Immature natural killer cell (primary cell): ENCODE data around the gene MIPOL1. TPM values are rescaled to one million over a fixed set of nuclear protein-coding genes. Genes with fewer than 3 reads are reported as not detected.
"Not testable (repeated sequence)": the region's sequence is repeated elsewhere in the genome, so short reads cannot be mapped to it uniquely, and the experiment has no call there.

Experiments used
- DNase-seq, 3 donors: peaks; one replicate each; pipeline ENCODE4 v3.0.0; 2022; ENCODE audit warnings: mixed read lengths in 1 of 3
- H3K27ac Mint-ChIP-seq, 6 donors: one replicate each; pipeline ENCODE4 v1.8.0; 2020; ENCODE audit warnings: mixed read lengths in 6 of 6, mild to moderate bottlenecking in 5 of 6, inconsistent platforms in 4 of 6, moderate library complexity in 3 of 6
- H3K27me3 Mint-ChIP-seq, 3 donors: one replicate each; pipeline ENCODE4 v1.8.0; 2020 to 2021; ENCODE audit warnings: low read depth in 3 of 3, mild to moderate bottlenecking in 3 of 3, mixed read lengths in 3 of 3, moderate library complexity in 3 of 3, inconsistent platforms in 1 of 3
- H3K36me3 Mint-ChIP-seq, 3 donors: one replicate each; pipeline ENCODE4 v1.8.0; 2020; ENCODE audit warnings: mixed read lengths in 3 of 3, inconsistent platforms in 2 of 3, mild to moderate bottlenecking in 2 of 3
- H3K4me1 Mint-ChIP-seq, 2 donors: one replicate each; pipeline ENCODE4 v1.8.0; 2020; ENCODE audit warnings: inconsistent platforms in 2 of 2, mild to moderate bottlenecking in 2 of 2, mixed read lengths in 2 of 2, moderate library complexity in 1 of 2
- H3K4me3 Mint-ChIP-seq, 5 donors: one replicate each; pipeline ENCODE4 v1.8.0; 2020; ENCODE audit warnings: mild to moderate bottlenecking in 5 of 5, mixed read lengths in 5 of 5, inconsistent platforms in 3 of 5, moderate library complexity in 3 of 5
- H3K9me3 Mint-ChIP-seq, 6 donors: one replicate each; pipeline ENCODE4 v1.8.0; 2020; ENCODE audit warnings: mild to moderate bottlenecking in 6 of 6, mixed read lengths in 6 of 6, inconsistent platforms in 4 of 6, moderate library complexity in 3 of 6
- polyA plus RNA-seq, 3 donors: library from polyadenylated mRNA; unstranded; fragments of 300-500 nt; fragmentation: Illumina TruSeq; gene quantifications; one replicate each; pipeline ENCODE4 v1.2.3, GENCODE V29; 2021

Gene MIPOL1
- polyA plus RNA-seq, 3 donors from 2014 or later = not detected

DNA sequence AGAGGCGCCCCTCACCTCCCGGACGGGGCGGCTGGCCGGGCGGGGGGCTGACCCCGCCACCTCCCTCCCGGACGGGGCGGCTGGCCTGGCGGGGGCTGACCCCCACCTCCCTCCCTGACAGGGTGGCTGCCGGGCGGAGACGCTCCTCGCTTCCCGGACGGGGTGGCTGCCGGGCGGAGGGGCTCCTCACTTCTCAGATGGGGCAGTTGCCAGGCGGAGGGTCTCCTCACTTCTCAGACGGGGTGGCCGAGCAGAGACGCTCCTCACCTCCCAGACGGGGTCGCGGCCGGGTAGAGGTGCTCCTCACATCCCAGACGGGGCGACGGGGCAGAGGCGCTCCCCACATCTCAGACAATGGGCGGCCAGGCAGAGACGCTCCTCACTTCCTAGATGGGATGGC is 357.9 kb downstream of the MIPOL1 start:
- H3K36me3 Mint-ChIP-seq, H3K27ac Mint-ChIP-seq, H3K4me1 Mint-ChIP-seq, H3K27me3 Mint-ChIP-seq, DNase-seq, H3K4me3 Mint-ChIP-seq: not testable (repeated sequence)
- peaks cover 12 to 52% (median 21%) of the 10 kb centered on the region in 6 donors for H3K9me3 Mint-ChIP-seq

GRCh38 chr14:37558740-37559139 is 361.0 kb downstream of the MIPOL1 start:
- Mint-ChIP-seq H3K9me3 (peaks cover 9 to 37% (median 25%) of the 10 kb centered on the region in 6 donors), H3K4me3 (no peak overlapping the region), H3K27me3 (peaks cover 0 to 1% (median 0%) of the 10 kb centered on the region in 3 donors), H3K4me1 (no peaks in the 10 kb centered on the region), H3K27ac (no peak overlapping the region), H3K36me3 (peaks cover 4 to 8% (median 4%) of the 10 kb centered on the region in 3 donors)
- DNase-seq = no peak

DNA sequence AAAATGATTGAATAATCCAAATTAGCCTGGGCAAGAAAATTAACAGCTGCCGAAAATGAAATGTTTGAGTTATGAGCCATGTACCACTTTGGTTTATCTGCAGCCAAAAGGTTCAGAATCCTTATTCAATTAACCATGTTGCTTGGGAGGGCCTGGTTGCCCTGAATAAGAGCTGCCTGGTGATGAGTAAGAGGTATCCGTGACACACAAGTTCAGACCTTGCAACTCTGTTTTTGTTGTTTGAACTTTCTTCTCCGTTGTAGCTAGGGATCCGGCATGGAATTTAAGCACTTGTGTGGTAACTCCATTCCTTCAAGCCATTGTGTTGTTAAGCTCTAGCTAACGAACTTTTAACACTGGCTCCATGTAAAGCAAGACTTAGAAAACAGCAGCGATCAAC is 361.6 kb downstream of the MIPOL1 start:
- H3K36me3 Mint-ChIP-seq = peaks cover 4% of the 10 kb centered on the region in 3 donors
- H3K27ac Mint-ChIP-seq = no peak overlapping the region
- H3K4me1 Mint-ChIP-seq = no peaks in the 10 kb centered on the region
- peaks cover 0 to 1% (median 0%) of the 10 kb centered on the region in 3 donors for H3K27me3 Mint-ChIP-seq
- DNase-seq = no peak
- peaks cover 9 to 31% (median 22%) of the 10 kb centered on the region in 6 donors for H3K9me3 Mint-ChIP-seq
- no peak overlapping the region for H3K4me3 Mint-ChIP-seq

DNA sequence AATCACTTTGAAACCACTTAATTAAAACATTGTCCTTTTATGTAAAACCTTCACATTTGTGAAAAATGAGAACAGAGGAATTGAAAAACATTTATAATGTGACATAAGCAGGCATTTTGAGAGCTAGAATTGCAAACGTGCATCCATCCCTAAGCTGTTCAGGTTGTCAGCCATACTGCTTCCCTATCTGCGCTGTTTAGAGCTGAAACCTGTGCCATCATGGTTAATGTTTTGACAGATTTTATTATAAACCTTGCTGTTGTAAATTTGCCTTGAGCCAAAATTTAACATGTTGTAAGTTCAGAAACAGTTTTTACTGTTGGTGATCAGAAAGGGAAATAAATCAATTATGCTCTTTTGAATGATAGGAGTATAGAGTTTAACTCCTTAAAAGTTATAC is 365.5 kb downstream of the MIPOL1 start:
- peaks cover 3 to 16% (median 7%) of the 10 kb centered on the region in 6 donors for H3K9me3 Mint-ChIP-seq
- H3K27ac Mint-ChIP-seq = no peak overlapping the region
- H3K4me1 Mint-ChIP-seq = no peaks in the 10 kb centered on the region
- H3K27me3 Mint-ChIP-seq = no peaks in the 10 kb centered on the region
- H3K4me3 Mint-ChIP-seq = no peak overlapping the region
- H3K36me3 Mint-ChIP-seq = no peaks in the 10 kb centered on the region
- no peak for DNase-seq

GRCh38 chr14:37565550-37565949 is 367.8 kb downstream of the MIPOL1 start:
- Mint-ChIP-seq H3K4me1 (no peaks in the 10 kb centered on the region), H3K36me3 (no peaks in the 10 kb centered on the region), H3K27ac (no peak overlapping the region), H3K9me3 (peaks cover 0 to 9% (median 4%) of the 10 kb centered on the region in 6 donors), H3K27me3 (no peaks in the 10 kb centered on the region), H3K4me3 (no peak overlapping the region)
- DNase-seq = no peak

DNA sequence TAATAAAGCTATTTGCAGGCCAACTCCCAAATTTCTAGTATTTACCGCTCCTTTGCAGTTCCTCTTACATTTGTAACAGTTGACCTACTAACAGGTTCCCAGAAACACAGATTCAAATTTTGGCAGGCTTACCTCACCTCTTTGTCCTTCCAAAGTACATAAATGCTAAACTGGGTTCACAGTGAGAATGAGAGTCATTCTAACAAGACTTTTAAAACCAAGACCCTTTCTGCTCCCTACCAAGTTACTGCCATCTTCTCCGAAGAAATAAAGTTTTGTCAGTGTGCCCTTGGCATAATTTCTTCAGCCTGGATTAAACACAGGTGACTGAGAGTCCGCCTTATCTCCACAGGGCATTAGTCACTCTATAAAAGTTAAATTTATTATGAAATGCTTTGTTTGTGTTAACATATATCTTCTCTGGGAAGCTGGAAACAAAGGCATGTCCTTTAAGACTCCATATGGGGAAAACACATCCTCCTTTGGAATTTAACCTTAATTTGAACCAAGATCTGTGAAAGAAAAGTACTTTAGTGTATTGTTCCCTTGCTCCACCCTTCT is 369.2 kb downstream of the MIPOL1 start:
- no peak for DNase-seq
- Mint-ChIP-seq H3K27me3 (no peaks in the 10 kb centered on the region), H3K4me3 (no peak overlapping the region), H3K36me3 (no peaks in the 10 kb centered on the region), H3K9me3 (peaks cover 0 to 19% (median 4%) of the 10 kb centered on the region in 6 donors), H3K27ac (no peak overlapping the region), H3K4me1 (no peaks in the 10 kb centered on the region)

GRCh38 chr14:37569729-37570128 is 372.0 kb downstream of the MIPOL1 start:
- no peak for DNase-seq

GRCh38 chr14:37571391-37571790 is 373.7 kb downstream of the MIPOL1 start:
- Mint-ChIP-seq H3K27me3 (no peaks in the 10 kb centered on the region), H3K4me1 (no peaks in the 10 kb centered on the region), H3K36me3 (no peaks in the 10 kb centered on the region), H3K27ac (no peak overlapping the region), H3K4me3 (no peak overlapping the region), H3K9me3 (peaks cover 2 to 42% (median 11%) of the 10 kb centered on the region in 6 donors)
- DNase-seq = no peak

More at GRCh38 chr14:37569729-37570128, 372.0 kb downstream of the MIPOL1 start:
- Mint-ChIP-seq H3K27me3 (no peaks in the 10 kb centered on the region), H3K27ac (no peak overlapping the region), H3K9me3 (peaks cover 2 to 42% (median 7%) of the 10 kb centered on the region in 6 donors), H3K4me1 (no peaks in the 10 kb centered on the region), H3K4me3 (no peak overlapping the region), H3K36me3 (no peaks in the 10 kb centered on the region)

DNA sequence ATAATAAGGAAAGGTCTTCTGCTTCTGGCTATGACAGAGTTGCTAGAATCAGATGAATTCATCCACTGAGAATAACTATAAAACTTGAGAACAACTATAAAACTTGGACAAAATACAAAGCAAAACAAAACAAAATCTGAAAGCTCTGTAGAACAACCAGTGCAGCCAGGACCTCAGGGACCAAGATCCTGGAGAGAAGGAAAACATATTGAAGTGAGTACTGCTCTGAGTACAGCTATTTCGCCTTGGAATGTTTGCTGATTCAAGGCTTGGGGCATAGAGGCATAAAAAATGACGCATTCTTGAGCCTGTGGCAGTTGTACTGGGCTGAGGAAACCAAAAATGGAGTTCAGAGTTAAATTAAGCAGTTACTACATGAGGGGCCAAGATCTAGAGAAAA is 375.6 kb downstream of the MIPOL1 start:
- Mint-ChIP-seq H3K36me3 (no peaks in the 10 kb centered on the region), H3K4me1 (no peaks in the 10 kb centered on the region), H3K27ac (no peak overlapping the region), H3K4me3 (no peak overlapping the region), H3K27me3 (peaks cover 0 to 2% (median 0%) of the 10 kb centered on the region in 3 donors), H3K9me3 (peaks cover 3 to 35% (median 15%) of the 10 kb centered on the region in 6 donors)
- DNase-seq = no peak

GRCh38 chr14:37579274-37579673 is 381.5 kb downstream of the MIPOL1 start:
- DNase-seq = no peak
- peaks cover 6 to 22% (median 14%) of the 10 kb centered on the region in 6 donors for H3K9me3 Mint-ChIP-seq
- H3K4me1 Mint-ChIP-seq = no peaks in the 10 kb centered on the region
- no peak overlapping the region for H3K27ac Mint-ChIP-seq
- H3K36me3 Mint-ChIP-seq = no peaks in the 10 kb centered on the region
- H3K4me3 Mint-ChIP-seq = no peak overlapping the region
- peaks cover 0 to 3% (median 2%) of the 10 kb centered on the region in 3 donors for H3K27me3 Mint-ChIP-seq

DNA sequence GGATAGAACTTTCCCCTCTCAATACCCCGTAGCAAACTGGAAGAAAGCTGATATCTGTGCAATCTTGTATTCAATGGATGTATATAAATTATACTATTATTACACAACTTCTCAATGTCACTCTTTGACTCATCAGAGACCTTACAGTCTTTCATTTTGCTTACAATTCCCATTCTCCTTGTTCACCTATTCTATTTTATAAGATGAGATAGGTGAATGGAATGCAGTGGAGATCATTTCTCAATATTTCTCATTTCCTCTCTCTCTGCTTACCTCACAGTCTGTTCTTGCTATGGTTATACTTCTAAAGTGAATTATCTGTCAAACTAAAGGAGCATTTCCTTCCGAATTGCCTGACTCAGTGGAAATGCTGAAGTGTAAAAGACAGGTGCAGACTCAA is 382.4 kb downstream of the MIPOL1 start:
- Mint-ChIP-seq H3K27me3 (peaks cover 0 to 6% (median 2%) of the 10 kb centered on the region in 3 donors), H3K36me3 (no peaks in the 10 kb centered on the region), H3K4me1 (no peaks in the 10 kb centered on the region), H3K4me3 (no peak overlapping the region), H3K27ac (no peak overlapping the region), H3K9me3 (peaks cover 2 to 24% (median 11%) of the 10 kb centered on the region in 6 donors)
- DNase-seq = no peak

DNA sequence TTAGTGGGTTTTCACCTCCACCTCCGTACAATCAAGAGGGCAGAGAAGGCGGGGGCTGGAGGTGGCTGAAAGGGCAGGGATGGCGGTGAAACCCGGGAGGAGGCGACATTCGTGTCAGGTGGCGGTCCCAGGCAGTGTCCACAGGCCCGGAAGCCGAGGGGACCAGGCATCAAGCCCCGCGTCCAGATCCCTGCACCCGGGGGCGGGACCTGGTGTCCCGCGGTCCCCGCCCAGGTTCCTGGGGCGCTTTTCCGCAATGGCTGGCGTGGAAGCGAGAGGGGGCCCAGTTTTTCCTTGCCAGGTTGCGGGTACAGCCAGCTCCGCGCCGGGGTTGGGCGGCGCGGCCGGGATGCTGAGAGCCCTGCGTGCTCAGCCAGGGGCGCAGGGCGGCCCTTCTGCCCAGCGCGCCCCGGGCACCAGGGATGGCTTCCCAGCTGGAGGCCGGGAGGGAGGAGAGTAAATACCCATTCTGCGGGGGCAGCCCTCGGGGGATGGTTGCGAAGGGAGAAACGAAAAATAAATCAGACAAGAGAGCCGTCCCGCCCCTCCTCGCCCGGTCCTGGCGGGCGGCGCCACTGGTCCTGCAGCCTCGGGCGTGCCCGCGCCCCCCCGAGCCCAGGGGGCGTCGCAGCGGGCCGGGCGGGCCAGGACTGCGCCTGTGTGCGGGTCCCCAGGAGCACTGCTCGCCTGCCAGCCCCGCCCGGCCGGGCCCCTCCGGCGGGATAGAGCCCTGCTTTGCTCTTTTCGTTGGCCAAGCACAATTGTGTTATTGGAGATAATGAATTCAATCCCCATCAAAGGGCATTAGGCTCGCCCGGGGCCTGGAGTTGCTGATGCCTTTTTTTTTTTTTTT is 385.8 kb downstream of the MIPOL1 start:
- Mint-ChIP-seq H3K27me3 (peaks cover 8 to 18% (median 8%) of the 10 kb centered on the region in 3 donors), H3K4me1 (no peaks in the 10 kb centered on the region), H3K36me3 (peaks cover 0 to 3% (median 0%) of the 10 kb centered on the region in 3 donors), H3K9me3 (peaks cover 10 to 51% (median 15%) of the 10 kb centered on the region in 6 donors), H3K27ac (no peak overlapping the region), H3K4me3 (no peak overlapping the region)
- DNase-seq = no peak

GRCh38 chr14:37584211-37585100 is 386.7 kb downstream of the MIPOL1 start:
- no peak overlapping the region for H3K4me3 Mint-ChIP-seq
- H3K9me3 Mint-ChIP-seq = peaks cover 12 to 59% (median 22%) of the 10 kb centered on the region in 6 donors
- H3K27me3 Mint-ChIP-seq = peaks cover 12 to 24% (median 15%) of the 10 kb centered on the region in 3 donors
- H3K36me3 Mint-ChIP-seq = peaks cover 3 to 10% (median 4%) of the 10 kb centered on the region in 3 donors
- no peaks in the 10 kb centered on the region for H3K4me1 Mint-ChIP-seq
- no peak for DNase-seq
- H3K27ac Mint-ChIP-seq = no peak overlapping the region
